Adrenal gland (tissue), 12 donors: ENCODE data around the gene CD248. TPM values are rescaled to one million over a fixed set of nuclear protein-coding genes. Genes with fewer than 3 reads are reported as not detected.
"Not testable (repeated sequence)": the region's sequence is repeated elsewhere in the genome, so short reads cannot be mapped to it uniquely, and the experiment has no call there.

Experiments
- DNase-seq, 7 donors: peaks; one replicate each; pipeline ENCODE4 v3.0.0-alpha.2; 2019 to 2020
- H3K27ac ChIP-seq, 5 donors: fragments of 200-600 bp; sonication (generic) in 4 of 5; 1 replicate in 3 of 5; 2 replicates in 2 of 5; pipeline versions ENCODE4 v1.5.1 to v1.8.0; 2016 to 2020; ENCODE audit warnings: mild to moderate bottlenecking in 1 of 5
- H3K27me3 ChIP-seq: fragments of 200-600 bp; 2 replicates; pipeline ENCODE4 v1.8.0; 2021
- H3K36me3 ChIP-seq, 2 donors: fragments of 200-600 bp; replicated peaks in 1 of 2; 1 replicate in 1 of 2; 2 replicates in 1 of 2; pipeline versions ENCODE4 v1.5.1 to v1.8.0; 2018 to 2022
- H3K4me1 ChIP-seq, 2 donors: fragments of 200-600 bp; replicated peaks in 1 of 2; 1 replicate in 1 of 2; 2 replicates in 1 of 2; pipeline versions ENCODE4 v1.5.1 to v1.8.0; 2018 to 2021
- H3K4me3 ChIP-seq, 4 donors: fragments of 200-600 bp; sonication (generic) in 3 of 4; one replicate each; pipeline ENCODE4 v1.5.1; 2016 to 2018
- H3K9me3 ChIP-seq, 3 donors: fragments of 200-600 bp; sonication (generic) in 1 of 3; replicated peaks in 1 of 3; 1 replicate in 2 of 3; 2 replicates in 1 of 3; pipeline versions ENCODE4 v1.5.1 to v1.8.0; 2016 to 2021
- POLR2A ChIP-seq, 2 donors: fragments of 450-650 bp; IDR thresholded peaks; one replicate each; pipeline ENCODE4 v1.6.1; 2017; ENCODE audit warnings: antibody characterized with exemption in 2 of 2, mild to moderate bottlenecking in 2 of 2, moderate library complexity in 1 of 2
- WGBS, 4 donors: extraction: QIAGEN DNeasy Blood & Tissue Kit in 2 of 4; methylation state at CpG; one replicate each; pipeline versions ENCODE4 v1.1.5 to v1.1.7; 2013 to 2017; 5-methylcytosine and 5-hydroxymethylcytosine counted together
- intact Hi-C, 2 donors: fragments of 100-400 bp; cut with DNase I; formaldehyde crosslinking; loops; one replicate each; pipeline versions ENCODE4 v1.14.1 to v1.15.0; 2022 to 2023
- polyA plus RNA-seq, 3 donors: library from polyadenylated mRNA; stranded (reverse); fragments of 200-250 nt in 2 of 3; fragments of 350-450 nt in 1 of 3; fragmentation: Illumina TruSeq in 1 of 3; extraction: RNeasy Lipid Tissue Mini Kit (QIAGEN cat#74804) in 1 of 3; gene quantifications; one replicate each; pipeline ENCODE4 v1.2.3, GENCODE V29; 2013 to 2014
- total RNA-seq, 9 donors: library from RNA; depleted of rRNA in 4 of 9; stranded (reverse); fragments of >200 nt in 4 of 9; fragments of 120-200 nt in 1 of 9; fragmentation: NEBNext Ultra II Directional in 1 of 9; extraction: Animal tissue kit (Norgen Biotek cat#: 25700) in 1 of 9; gene quantifications; one replicate each; pipeline versions ENCODE4 v1.1.0 to v1.2.4, GENCODE V29; 2013 to 2023
- TF ChIP-seq, protein P1 (sequence below), 6 experiments: fragments of 450-650 bp in 4 of 6; fragments of 200-600 bp in 2 of 6; sonication (generic) in 1 of 6; IDR thresholded peaks; 1 replicate in 5 of 6; 2 replicates in 1 of 6; pipeline versions ENCODE4 v1.5.1 to v1.8.0; 2016 to 2021; ENCODE audit warnings: antibody characterized with exemption in 6 of 6, mild to moderate bottlenecking in 2 of 6, moderate library complexity in 1 of 6
- donor health status: healthy with polysubstance abuse.
- donor health status: Bipolar disorder and iron deficiency.
- donor health status: DM: yes; HTN: yes; CAD: no.
- donor health status: DM: no; HTN: no; CAD: no.
- donor health status: DM: no; HTN: no; CAD: no.
- donor health status: DM: yes; HTN: yes; CAD: no.

The CD248 gene
- total and polyA plus RNA-seq, 12 donors: 3.8 to 28.0 (median 15.8) TPM

DNA sequence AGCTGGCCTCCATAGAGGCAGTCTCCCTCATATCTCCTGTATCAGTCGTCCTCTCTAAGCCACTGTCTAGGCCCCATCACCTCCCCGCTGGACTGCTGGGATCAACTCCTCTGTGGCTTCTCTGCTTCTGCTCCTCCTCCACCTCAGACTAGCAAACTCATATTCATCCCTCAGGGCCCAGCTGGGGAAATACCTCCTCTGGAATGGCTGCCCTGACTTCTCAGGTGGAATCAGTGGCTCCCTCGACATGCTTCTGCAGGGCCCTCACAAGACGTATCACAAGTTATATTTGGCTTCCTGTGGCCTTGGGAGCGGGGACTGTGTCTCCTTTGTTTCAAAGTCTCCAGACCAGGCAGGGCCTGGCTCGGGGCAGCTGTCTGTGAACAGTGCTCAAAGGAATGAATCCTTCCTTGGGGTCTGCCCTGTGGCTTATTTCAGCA, 44.7 kb upstream of the CD248 start:
- no peaks in the 10 kb centered on the region for H3K4me1 ChIP-seq

DNA sequence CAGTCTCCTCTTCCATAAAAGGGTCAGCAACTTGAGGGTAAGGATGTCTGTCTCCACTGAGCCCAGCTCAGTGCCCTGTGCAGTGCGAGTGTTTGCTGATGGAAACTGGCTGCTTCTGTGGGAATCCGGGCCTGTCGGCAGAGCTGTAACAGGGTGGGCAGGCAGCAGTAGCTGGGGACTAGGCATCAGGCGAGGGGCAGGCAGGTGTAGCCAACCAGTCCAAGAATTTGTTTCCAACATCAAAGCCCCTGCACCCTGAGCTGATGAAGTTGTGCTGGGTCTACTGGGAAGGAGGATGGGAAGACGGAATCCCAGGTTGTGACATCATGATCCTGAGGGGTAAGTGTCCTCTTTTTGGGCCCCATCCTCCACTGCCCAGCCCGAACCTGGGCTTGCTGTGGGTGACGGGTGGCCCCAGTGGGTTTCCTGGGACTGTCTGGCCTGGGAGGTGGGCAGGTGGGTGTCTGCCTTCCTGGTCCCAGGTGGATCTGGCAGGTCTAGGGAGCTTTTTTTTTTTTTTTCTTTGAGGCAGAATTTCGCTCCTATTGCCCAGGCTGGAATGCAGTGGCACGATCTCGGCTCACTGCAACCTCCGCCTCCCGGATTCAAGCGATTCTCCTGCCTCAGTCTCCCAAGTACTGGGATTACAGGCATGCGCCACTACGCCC, 43.7 kb upstream of the CD248 start:
- no peak for TF ChIP-seq POLR2A (IDR thresholded peaks at IDR 0.05)
- TF ChIP-seq, protein P1, sequence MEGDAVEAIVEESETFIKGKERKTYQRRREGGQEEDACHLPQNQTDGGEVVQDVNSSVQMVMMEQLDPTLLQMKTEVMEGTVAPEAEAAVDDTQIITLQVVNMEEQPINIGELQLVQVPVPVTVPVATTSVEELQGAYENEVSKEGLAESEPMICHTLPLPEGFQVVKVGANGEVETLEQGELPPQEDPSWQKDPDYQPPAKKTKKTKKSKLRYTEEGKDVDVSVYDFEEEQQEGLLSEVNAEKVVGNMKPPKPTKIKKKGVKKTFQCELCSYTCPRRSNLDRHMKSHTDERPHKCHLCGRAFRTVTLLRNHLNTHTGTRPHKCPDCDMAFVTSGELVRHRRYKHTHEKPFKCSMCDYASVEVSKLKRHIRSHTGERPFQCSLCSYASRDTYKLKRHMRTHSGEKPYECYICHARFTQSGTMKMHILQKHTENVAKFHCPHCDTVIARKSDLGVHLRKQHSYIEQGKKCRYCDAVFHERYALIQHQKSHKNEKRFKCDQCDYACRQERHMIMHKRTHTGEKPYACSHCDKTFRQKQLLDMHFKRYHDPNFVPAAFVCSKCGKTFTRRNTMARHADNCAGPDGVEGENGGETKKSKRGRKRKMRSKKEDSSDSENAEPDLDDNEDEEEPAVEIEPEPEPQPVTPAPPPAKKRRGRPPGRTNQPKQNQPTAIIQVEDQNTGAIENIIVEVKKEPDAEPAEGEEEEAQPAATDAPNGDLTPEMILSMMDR (IDR thresholded peaks at IDR 0.05): no peak
- Histone ChIP-seq H3K4me3 (no peak overlapping the region), H3K27me3 (no peaks in the 10 kb centered on the region), H3K9me3 (no peaks in the 10 kb centered on the region), H3K36me3 (no peaks in the 10 kb centered on the region), H3K4me1 (no peaks in the 10 kb centered on the region), H3K27ac (no peak overlapping the region)
- no peak for DNase-seq
- intact Hi-C loops: no loop called here
- 93 to 96% (median 94%) methylated on average over 14 to 15 of the region's 15 CpGs for WGBS, 4 donors

More for the DNA sequence above, 44.7 kb upstream of the CD248 start:
- Histone ChIP-seq H3K9me3 (no peaks in the 10 kb centered on the region), H3K36me3 (no peaks in the 10 kb centered on the region), H3K27ac (no peak overlapping the region), H3K4me3 (no peak overlapping the region), H3K27me3 (no peaks in the 10 kb centered on the region)
- 59 to 76% (median 63%) methylated on average over 5 to 6 of the region's 6 CpGs for WGBS, 4 donors
- DNase-seq: no peak
- intact Hi-C loops: no loop called here
- no peak for TF ChIP-seq POLR2A (IDR thresholded peaks at IDR 0.05)
- TF ChIP-seq, protein P1 (IDR thresholded peaks at IDR 0.05): no peak

DNA sequence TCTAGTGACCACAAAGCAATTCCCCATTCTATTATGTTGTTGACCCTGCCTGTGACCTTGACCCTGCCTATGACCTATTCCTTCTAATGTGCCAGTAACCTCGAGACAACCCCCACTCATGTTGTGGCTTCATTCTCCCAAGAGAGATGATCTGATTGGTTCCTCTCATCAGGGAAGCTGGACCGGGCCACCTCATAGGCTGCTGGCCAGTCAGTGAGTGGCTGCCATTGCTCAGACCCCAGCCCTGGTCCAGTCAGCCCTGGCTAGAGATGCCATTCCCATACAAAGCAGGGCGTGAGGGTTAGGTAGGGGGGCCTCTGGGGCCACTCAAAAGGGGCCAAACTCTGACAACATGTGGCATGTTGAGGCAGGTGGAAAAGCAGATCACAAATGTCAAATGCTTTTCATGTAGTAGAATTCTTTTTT, 42.8 kb upstream of the CD248 start:
- DNase-seq: no peak
- no peaks in the 10 kb centered on the region for H3K27me3 ChIP-seq
- TF ChIP-seq POLR2A (IDR thresholded peaks at IDR 0.05): no peak
- TF ChIP-seq, protein P1 (IDR thresholded peaks at IDR 0.05): no peak
- no peaks in the 10 kb centered on the region for H3K4me1 ChIP-seq
- no peaks in the 10 kb centered on the region for H3K9me3 ChIP-seq
- intact Hi-C loops: no loop called here
- no peaks in the 10 kb centered on the region for H3K36me3 ChIP-seq
- no peak overlapping the region for H3K4me3 ChIP-seq
- no peak overlapping the region for H3K27ac ChIP-seq
- WGBS, 4 donors: 64 to 70% (median 69%) methylated on average over 2 to 3 of the region's 3 CpGs

DNA sequence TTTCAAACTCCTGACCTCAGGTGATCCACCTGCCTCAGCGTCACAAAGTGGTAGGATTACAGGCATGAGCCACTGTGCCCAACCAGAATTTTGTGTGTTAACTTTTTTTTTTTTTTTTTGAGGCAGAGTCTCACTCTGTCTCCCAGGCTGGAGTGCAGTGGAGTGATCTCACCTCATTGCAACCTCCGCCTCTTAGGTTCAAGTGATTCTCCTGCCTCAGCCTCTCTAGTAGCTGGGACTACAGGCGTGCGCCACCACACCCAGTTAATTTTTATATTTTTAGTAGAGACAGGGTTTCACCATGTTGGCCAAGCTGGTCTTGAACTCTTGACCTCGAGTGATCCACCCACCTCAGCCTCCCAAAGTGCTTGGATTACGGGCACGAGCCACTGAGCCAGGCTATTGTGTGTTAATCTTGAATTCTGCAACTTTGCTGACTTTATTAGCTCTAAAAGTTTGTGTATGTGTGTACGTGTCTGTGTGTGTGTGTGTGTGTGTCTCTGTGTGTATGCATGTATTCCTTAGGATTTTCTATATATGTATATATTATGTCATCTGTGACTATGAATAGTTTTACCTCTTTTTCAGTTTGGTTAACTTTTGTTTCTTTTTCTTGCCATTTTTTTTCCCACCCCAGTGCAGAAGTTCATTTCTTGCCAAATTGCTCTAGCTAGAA, 33.9 kb upstream of the CD248 start:
- H3K27me3 ChIP-seq, H3K27ac ChIP-seq, intact Hi-C loops, H3K36me3 ChIP-seq, H3K4me3 ChIP-seq, H3K9me3 ChIP-seq, DNase-seq: not testable (repeated sequence)
- WGBS, 4 donors: 77 to 89% (median 88%) methylated on average over 8 of the region's 8 CpGs
- H3K4me1 ChIP-seq: peaks cover 13 to 15% of the 10 kb centered on the region in 2 donors

DNA sequence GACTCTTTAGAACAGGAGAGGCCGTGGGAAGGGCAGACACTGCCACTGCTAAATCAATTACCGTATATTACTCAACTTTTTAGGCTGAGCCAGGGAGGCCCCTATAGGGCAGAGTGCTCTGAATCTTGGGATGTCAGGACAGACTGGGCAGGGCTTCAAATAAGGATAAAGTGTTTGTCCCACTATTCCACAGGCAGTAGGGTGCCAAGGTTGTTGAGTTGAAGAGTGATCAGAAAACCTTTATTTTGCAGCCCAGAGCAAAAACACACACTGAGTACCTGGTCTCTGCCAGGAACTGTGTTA, 32.2 kb upstream of the CD248 start:
- Histone ChIP-seq H3K9me3 (no peaks in the 10 kb centered on the region), H3K27ac (no peak overlapping the region), H3K4me3 (no peak overlapping the region), H3K27me3 (no peaks in the 10 kb centered on the region), H3K36me3 (no peaks in the 10 kb centered on the region), H3K4me1 (peaks cover 25% of the 10 kb centered on the region in 2 donors)
- intact Hi-C loops: no loop called here
- TF ChIP-seq, protein P1 (IDR thresholded peaks at IDR 0.05): no peak
- no peak for TF ChIP-seq POLR2A (IDR thresholded peaks at IDR 0.05)
- WGBS, 4 donors: 65 to 84% (median 72%) methylated on average over 2 of the region's 2 CpGs
- no peak for DNase-seq
